GM19351 (cell line): ENCODE data around the gene SLC34A3.
"Not testable (repeated sequence)": the region's sequence is repeated elsewhere in the genome, so short reads cannot be mapped to it uniquely, and the experiment has no call there.

Source experiments
- ATAC-seq: cut with Tn5 transposase; IDR thresholded peaks from one replicate; pipeline ENCODE4 v1.9.1; 2021; ENCODE audit warnings: mild to moderate bottlenecking, moderate library complexity; ENCODE audit not compliant: unreplicated experiment

SLC34A3 gene

DNA sequence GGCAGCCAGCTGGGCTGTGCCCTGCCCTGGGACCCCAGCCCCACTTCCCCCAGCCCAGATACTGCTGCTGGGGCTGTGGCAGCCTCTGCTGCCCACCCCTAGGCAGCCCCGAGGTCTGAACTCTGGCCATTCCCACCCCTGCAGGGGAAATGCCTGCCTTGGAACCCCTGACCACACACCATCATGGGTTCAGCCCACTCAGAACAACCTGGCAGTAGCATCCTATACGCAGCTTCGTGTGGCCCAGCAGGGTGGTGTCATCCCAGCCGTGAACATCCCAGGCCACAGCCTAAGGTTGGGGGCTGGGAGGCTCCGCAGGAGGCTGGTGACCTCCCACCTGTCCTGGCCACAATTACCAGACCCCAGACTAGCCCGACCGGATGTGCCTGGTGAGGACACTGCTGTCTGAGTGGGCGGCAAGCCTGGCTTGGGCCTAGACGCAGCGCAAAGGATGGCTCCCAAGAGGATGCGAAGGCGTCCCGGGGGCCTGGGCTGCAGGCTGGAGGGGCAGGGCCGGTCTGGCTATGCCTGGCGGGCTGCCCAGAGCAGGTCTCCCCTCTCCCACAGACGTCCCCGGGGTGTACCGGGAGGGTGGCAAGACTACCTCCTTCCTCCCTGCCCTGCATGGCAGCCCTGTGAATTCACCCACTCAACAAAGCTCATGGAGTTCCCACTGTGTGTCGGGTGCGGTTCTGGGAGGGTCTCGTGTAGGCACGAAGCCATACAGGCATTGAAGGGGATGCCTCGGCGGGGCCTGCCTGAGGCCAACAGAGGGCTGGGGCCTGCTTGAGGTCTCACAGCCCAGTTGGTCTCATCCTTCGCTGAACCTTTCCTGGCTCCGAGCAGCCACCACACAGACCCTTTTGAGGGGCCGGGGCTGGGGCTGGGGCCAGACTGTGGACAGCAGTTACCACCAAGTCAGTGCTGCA, 1.5 kb upstream of the SLC34A3 start:
- no peak for ATAC-seq

DNA sequence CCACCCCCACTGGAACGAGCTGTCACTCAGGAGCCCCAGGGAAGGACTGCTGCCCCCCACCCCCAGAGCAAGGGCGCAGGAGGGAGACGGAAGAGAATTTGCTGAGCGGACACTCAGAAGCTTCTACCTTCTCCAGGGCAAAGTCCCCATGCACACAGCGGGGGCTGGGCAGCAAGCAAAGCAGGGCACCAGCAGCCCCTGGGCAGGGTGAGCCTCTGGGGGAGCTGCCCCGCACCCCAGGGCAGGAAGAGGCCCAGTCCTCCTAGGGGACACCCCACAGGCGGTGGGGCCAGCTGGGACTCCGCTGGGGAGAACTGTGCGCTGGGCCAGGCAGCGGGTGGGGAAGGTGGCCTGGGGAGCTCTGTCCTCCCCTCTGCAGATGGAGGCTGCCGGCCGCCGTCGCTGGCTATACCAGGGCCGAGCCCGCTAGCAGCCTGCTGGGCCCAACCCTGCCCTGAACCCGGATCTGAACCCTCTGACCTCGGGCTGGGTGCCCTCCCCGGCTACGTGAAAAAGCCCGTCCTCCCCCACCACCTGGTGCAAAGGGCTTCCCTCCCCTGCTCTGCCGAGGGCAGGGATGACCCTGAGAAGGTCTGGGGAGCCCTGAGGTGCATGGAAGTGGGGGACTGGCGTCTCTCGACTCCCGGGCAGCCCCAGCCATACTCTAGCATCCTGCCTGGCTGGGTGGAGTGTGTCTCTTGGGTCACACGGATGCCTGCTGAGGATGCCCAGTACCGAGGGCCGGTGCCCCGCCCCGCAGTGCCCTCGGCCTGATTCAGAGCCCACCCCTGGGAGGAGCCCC, 597 bp upstream of the SLC34A3 start:
- ATAC-seq = no peak

DNA sequence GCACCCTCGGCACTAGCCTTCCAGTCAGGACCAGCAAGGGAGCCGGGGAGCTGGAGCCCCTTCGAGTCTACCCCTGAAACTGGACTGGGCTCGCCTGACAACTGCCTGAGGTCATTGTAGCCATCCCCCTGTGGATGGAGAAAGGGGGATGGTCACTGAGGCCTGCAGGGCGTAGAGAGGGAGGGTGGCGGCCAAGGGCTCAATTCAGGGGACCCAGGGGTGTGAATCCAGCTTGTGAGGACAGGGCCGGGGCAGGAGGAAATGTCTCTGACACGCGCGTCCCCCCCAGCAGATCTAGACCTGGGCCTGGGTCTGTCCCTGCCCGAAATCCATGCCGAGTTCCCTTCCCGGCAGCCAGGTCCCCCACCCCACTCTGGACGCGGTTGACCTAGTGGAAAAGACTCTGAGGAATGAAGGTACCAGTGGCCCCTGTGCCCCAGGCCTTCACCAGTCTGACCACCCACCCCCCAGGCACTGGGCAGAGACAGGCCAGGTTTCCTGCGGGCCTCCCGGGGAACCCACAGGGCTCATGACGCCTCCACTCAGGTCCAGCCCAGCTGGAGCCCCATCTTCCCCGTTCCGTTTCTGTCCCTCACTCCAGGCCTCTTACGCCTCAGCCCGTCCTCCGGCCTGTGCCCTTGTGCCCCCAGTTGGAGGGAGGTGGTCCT, 805 bp downstream of the SLC34A3 start:
- no peak for ATAC-seq

DNA sequence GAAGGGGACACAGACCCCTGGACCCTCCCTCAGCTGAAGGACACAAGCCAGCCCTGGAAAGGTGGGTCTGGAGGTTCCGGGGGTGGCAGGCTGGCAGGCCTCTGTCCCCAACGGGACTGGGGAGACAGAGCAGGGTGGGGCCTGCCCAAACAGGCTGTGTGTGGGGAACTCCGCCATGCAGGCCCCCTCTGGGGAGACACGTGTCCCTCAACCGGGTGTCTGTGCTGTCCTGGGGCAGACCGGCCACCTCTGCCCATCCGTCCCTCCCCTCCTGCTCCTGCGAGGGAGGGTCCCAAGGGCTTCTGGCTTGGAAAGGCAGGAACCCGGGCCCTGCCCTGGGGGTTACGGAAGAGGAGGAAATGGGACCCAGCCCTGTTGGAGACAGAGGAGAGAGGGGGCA, 1.4 kb downstream of the SLC34A3 start:
- ATAC-seq = no peak

DNA sequence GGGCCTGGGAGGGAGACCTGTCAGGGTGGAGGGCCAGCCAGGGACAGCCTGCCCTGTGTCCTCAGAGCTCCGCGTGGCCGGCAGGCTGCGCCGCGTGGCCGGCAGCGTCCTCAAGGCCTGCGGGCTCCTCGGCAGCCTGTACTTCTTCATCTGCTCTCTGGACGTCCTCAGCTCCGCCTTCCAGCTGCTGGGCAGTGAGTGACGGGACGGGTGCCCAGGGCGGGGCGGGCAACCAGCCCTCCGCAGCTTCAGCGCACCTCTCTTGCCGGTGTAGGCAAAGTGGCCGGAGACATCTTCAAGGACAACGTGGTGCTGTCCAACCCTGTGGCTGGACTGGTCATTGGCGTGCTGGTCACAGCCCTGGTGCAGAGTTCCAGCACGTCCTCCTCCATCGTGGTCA, 1.8 kb downstream of the SLC34A3 start:
- no peak for ATAC-seq

DNA sequence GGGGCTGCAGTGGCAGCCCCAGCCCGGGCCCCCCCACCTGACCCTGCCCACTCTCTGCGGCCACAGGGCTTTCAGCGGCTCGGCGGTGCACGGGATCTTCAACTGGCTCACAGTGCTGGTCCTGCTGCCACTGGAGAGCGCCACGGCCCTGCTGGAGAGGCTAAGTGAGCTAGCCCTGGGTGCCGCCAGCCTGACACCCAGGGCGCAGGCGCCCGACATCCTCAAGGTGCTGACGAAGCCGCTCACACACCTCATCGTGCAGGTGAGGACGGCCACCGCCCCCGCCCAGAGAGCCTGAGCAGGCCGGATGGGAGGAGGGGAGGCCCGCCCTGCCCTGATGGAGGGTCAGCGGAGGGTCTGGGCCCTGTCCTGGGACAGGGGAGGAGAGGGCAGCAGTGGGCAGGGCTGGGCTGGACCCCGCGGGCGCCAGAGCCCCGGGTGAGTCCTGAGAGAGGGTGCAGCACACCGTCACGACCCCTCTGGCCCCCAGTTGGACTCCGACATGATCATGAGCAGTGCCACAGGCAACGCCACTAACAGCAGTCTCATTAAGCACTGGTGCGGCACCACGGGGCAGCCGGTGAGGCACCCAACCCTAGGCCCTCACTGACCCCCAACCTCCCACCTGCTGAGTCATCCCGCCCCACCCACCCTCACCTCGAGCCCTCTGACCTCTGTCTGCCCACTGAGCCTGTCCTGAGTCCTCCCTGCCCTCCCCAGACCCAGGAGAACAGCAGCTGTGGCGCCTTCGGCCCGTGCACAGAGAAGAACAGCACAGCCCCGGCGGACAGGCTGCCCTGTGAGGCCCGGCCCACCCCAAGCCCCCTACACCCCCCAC, 2.7 kb downstream of the SLC34A3 start:
- no peak for ATAC-seq

DNA sequence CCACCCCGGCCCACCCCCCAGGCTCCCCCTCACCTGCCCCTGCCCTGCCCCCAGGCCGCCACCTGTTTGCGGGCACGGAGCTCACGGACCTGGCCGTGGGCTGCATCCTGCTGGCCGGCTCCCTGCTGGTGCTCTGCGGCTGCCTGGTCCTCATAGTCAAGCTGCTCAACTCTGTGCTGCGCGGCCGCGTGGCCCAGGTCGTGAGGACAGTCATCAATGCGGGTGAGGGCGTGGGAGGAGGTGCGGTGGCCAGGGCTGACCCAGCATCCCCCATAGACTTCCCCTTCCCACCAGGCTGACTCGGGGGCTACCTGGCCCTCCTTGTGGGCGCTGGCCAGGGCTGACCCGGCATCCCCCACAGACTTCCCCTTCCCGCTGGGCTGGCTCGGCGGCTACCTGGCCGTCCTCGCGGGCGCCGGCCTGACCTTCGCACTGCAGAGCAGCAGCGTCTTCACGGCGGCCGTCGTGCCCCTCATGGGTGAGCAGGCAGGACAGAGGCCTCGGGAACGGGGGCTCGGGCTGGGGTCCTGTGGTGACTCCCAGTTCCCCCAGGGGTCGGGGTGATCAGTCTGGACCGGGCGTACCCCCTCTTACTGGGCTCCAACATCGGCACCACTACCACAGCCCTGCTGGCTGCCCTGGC, 3.5 kb downstream of the SLC34A3 start:
- ATAC-seq = no peak

DNA sequence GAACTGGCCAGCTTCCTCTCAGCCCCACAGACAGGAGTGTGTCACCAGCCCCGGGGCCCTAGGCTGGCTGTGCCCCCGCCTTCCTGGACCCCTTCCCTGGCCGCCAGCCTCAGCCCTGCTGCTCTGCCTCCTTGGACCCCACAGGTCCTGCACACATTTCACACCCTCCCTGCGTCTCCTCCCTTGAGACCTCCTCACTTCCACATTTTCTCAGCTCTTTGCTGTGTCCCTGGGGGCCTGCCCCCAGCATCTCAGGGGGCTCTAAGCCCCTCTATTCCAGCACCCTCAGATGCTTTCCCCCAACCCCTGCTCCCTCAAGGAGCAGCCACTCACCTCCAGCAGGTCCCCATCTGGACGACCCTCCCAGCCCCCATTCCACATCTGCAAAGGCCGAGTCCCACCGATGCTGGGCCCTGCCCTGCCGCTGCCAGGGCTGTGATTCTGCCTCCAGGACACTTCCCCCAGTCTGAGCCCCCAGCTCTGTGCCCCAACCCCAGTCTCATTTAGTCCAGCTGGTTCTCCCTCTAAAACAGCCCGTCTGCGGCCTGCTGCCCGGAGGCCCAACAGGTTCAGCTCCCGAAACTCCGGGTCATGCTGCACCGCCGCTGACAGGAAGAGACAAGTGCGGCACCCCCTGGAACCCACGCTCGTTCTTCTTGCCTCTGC, 4.2 kb downstream of the SLC34A3 start:
- ATAC-seq = no peak

DNA sequence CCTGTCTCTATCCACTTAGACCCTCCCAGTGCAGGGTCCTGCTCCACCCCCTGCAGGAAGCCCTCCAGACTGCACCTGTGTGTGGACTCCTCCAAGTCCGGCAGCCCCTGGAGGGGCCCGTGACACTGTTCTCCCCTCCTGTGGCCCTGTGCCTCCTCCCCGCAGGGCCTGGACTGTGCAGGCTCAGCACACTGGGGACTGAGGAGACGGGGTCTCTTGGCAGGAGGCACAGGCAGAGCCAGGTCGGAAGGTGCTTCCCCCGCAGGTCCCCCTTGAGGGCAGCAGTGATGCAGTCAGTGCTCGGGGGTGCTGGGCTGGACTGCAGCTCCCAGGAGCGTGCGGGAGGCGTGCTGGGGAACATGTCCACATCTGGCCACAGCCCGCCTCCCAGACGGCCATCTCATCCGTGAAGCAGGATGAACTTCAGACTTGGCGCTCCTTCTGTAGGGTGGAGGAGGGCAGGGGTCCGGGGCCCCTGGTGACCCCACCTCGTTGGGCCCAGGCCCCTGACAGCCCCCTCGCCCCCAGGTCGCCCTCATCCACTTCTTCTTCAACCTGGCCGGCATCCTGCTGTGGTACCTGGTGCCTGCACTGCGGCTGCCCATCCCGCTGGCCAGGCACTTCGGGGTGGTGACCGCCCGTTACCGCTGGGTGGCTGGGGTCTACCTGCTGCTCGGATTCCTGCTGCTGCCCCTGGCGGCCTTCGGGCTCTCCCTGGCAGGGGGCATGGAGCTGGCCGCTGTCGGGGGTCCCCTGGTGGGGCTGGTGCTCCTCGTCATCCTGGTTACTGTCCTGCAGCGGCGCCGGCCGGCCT, 4.9 kb downstream of the SLC34A3 start:
- ATAC-seq = no peak

DNA sequence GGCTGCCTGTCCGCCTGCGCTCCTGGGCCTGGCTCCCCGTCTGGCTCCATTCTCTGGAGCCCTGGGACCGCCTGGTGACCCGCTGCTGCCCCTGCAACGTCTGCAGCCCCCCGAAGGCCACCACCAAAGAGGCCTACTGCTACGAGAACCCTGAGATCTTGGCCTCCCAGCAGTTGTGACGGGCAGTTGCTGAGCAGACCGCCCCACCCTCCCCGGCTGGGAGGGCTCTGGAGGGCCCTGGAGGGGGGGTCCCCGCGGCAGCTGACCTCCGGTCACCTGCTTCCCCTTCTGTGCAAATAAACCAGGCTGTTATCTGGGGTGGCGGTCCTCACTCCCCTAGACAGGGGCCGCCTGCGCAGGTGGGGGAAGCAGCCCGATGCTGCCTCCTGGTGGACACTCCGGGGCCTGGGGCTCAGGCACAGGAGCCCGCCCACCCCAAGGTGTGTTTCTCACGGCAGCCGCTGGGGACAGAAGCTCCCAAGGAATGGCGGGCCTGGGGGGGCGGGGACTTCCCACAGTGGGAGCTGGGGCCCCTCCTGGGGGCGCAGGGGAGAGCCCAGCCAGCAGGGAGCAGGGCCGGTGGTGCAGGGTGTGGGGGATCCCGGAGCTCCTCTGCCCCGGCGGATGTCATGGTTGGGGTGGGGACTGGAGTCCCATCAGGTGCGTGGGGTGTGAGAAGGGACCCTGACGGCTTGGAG, 5.7 kb downstream of the SLC34A3 start:
- ATAC-seq = peak; percentile 28

DNA sequence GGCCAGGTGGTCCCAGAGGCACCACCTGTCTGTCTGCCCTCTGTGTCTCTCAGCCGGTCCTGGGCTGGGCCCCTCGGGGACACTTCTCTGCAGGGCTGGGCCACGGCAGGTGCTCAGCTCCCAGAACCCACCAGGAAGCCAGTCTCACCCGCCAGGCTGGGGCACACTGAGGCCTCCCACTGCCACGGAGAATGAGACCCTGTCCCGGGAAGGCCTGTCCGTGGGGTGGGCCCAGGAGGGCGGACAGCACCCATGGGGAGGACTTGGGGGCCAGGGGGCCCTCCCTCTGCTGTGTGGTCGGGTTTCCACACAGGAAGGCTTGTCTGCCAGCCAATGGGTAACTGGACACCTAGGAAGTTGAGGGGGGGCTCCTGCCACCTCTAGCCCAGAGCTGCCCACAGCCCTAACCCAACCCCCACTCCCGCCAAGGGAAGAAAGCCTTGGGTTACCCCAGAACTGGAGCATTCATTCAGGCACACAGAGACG, 6.3 kb downstream of the SLC34A3 start:
- ATAC-seq = no peak

DNA sequence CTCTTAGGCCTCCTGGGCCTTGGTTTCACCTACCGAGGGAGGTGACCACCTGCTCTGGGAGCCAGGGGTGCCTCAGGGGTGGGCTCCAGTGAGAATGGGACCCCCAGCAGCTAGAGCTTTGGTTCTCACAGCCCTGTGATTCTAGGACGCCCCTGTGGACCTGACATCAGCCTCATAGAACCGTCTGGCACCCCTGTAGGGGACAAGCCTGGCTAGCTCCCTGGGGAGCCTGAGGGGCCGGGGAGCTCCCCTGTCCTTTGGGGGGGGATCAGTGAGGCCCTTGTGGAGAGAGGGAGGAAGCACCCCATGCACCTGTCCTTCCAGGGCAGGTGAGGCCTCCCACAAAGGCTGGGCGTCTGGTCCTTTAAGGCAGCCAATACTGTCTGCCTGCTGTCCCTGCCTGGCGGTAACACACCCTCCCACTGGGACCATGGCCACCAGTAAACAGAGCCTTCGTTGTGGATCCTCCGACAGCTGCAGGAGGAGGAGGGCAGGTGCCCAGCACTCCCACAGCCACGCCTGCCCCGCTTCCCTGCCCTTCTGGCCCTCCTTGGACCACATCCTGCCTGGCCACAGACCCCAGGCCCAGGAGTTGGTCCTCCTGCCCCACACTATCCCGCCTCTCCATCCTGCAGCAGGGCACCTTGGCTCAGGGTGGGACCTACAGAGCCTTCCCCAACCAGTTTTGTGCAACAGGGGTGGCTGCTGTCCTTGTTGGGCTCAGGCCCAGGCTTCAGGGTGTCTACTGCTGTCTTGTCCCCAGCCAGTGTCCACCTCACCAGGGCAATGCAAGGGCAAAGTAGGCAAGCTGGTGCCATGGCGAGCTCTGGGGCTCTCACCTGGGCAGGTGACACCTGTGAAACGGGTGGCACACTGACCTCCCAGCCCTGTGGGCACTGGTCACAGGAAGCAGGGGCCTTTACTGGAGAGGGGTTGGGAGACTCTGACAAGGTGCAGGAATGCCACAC, 7.3 kb downstream of the SLC34A3 start:
- no peak for ATAC-seq

DNA sequence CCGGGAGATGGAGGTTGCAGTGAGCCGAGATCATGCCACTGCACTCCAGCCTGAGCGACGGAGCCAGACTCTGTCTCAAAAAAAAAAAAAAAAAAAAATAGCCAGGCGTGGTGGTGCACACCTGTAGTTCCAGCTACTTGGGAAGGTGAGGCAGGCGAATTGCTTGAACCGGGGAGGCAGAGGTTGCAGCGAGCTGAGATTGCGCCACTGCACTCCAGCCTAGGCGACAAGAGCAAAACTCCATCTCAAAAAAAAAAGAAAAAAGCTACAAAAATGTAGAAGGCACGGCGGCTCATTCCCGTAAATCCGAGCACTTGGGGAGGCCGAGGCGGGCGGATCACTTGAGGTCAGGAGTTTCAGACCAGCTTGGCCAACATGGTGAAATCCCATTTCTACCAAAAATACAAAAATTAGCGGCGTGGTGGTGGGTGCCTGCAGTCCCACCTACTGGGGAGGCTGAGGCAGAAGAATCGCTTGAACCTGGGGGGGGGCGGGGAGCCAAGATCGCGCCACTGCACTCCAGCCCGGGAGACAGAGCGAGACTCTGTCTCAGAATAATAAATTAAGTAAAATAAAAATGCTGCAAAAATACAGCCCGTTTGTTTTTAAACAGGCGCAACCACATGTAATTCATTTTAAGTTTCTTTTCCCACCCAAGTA, 9.0 kb downstream of the SLC34A3 start:
- ATAC-seq = not testable (repeated sequence)

DNA sequence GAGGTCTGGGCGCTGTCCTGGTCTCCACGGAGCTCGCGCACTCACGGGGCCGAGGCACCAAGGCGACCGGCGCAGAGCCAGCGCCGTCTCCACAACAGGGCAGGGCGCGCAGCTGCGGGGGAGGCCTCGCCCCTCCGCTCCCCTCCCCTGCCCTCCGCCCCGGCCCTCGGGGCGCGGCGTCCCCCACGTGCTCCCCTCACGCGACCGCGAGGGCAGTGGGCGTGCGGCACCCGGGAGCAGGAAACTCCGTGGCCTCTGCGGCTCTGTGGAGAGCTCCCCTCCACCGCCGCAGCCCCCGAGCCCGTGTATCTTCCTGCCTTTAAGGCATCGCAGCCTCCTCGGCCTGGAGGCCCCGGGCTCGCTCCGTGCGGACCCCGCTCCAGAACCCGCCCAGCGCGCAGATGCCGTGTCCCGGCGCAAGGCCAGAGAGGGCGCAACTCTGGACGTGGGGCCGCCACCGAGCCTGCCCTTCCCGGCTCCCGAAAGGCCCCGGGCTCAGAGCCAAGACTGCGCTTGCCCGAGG, 9.7 kb downstream of the SLC34A3 start:
- peak; percentile 24 for ATAC-seq

DNA sequence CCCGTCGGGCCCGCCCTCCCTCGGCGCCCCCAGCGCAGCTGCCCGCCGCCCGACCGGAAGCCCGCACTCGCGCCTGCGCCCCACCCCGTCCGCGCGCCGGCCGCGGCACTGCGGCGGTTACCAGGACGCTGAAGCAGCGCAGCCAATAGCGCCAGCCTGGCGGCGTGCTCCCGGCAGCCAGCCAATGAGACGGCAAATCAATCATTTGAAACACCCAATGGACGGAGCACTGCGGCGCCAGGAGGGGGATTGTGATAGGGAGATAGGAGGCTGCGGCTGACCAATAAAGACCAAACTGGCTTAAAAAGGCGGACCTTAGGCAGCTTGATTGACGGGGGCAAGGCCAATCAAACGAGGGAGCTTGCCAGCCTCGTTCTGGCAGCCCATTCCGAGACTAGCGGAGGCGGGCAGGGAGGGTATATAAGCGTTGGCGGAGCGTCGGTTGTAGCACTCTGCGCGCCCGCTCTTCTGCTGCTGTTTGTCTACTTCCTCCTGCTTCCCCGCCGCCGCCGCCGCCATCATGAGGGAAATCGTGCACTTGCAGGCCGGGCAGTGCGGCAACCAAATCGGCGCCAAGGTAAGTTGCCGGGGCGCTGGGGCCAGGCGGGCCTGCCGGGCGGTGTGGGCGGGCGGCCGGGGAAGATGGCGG, 10.3 kb downstream of the SLC34A3 start, which contains the start of gene TUBB4B:
Gene TUBB4B (plus strand): TSS at position 447 of the 649 bp plus-strand sequence. CDS start 74 bp downstream, at position 521.
- peak; percentile 73 for ATAC-seq
